Epidermal melanocyte (primary cell): Measurements from ENCODE around the gene SLC39A11.
"Not testable (repeated sequence)": the region's sequence is repeated elsewhere in the genome, so short reads cannot be mapped to it uniquely, and the experiment has no call there.

ENCODE experiments used
- DNase-seq: peaks from one replicate; pipeline ENCODE4 v3.0.0; 2011; ENCODE audit warnings: low spot score; ENCODE audit not compliant: insufficient read length

Gene SLC39A11

DNA sequence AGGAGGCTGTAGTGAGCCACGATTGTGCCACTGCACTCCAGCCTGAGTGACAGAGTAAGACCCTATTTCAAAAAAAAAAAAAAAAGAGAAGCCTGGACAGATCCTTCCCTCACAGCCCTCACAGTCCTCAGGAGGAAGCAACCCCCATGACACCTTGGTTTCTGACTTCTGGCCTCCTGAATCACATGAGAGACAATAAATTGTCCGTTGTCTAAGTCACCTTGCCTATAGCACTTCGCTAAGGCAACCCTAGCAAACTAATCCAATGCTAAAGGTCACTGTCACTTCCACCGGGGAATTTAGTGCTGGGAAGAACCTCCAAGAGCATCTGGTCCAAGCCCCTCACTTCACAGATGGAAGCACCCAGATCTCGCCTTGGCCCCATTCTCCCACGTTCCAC is 18.9 kb upstream of the SLC39A11 start:
- no peak for DNase-seq

DNA sequence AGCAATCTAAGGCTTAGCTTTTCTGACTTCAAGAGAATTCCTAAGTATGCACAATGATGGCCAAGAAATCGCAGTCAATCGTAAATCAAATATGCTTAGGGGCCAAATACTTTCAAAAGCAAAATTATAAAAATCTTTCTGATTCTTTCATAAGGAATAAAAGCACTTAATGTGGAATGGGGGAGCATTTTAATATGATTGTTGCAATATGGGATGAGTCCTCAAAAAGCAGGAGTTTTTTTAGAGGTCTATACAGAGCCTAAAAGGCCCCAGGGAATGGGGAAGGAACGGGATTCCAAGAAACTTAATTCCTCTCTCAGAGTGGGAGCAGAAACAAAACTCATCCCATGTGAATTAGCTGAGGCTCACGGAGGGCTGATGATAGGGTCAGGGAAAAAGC is 14.7 kb upstream of the SLC39A11 start:
- DNase-seq, result no peak

DNA sequence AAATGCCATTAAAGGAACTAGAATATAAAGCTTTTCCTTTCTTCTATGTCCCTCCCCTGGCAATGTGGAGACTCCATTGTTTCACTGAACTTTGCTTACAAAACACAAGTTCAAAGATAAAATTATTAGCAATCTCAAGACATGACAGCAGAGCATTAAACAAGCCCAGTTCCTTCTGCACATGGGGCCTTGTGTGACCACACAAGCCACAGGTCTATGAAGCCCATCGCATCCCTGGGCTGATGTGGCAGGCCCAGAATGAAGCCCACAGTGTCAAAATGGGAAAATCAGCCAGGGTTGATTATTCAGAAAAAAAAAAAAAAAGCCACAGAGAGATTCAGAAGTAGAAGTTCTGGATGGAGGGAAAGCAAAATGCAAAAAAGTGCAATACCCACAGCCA is 12.9 kb upstream of the SLC39A11 start:
- DNase-seq, result no peak

DNA sequence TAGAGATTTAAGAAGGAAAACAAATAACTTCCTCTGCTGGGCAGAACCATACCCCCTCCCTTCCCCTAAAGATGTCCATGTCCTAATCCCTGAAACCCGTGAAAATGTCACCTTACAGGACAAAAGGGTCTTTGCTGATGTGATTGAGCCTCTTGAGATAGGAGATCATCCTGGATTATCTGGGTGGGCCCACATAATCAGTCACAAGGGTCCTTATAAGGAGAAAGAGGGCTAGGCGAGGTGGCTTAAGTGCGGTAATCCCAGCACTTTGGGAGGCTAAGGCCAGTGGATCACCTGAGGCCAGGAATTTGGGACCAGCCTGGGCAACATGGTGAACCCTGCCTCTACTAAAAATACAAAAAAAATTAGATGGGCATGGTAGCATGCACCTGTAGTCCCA is 12.0 kb upstream of the SLC39A11 start:
- DNase-seq, result no peak

DNA sequence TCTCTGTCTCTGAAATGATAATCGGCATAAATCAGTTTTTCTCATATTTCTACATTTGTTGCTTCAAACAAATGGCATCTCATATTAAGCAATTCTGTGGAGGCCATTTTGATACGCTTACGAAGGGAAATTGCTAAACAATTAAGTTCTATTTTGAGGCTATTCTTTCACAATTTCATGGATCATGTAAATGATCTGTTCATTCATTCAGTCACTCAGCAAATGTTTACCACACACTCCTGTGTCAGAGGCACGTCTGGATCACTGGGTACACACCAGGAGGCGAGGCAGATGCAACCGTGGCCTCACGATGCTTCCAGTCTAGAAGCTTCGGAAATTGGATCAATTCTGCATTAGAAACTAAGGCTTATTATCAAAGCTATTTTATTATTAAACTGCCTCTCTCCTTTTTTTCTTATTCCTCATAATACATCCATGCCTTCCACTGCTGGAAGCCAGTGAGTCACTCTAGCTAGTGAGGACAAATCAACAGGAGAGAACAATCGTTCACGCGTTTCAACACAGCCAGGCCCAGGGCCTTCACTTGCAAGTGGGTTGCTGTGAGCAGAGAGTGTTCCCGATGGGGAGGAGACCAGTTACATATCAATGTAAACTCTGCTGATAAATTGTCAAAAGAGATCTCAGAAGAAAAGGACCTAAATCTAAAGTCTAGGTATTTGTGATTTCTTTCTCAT is 11.3 kb upstream of the SLC39A11 start:
- DNase-seq, result no peak

DNA sequence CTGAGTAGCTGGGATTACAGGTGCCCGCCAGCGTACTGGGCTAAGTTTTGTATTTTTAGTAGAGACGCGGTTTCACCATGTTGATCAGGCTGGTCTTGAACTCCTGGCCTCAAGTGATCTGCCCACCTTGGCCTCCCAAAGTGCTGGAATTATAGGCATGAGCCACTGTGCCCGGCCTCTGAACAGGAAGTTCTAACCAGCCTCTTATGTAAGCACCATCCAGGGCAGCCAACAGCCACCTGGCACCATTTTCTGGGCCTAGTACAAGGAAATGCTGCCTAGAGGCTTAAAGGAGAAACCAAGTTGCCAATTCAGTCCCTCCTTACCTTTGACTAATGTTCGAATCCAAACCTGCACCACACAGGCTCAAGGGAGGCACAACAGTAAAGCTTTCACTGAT is 8.5 kb upstream of the SLC39A11 start:
- DNase-seq, result no peak

DNA sequence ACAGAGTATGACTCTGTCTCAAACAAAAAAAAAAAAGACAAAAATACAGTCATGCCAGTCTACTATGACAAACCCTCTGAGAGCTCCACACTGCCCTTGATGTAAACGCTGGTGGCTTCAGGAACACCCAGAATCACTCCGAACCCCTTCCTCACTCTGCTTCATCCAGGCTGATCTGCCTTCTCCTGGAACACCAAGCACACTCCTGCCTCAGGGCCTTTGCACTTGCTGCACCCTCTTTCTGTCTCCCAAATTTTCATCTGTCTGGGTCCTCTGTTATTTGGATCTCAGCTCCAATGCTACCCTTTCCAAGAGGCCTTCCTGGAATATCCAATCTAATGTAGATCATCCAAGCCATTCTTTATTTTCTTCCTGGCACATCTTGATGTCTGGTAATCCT is 7.9 kb upstream of the SLC39A11 start:
- no peak for DNase-seq

DNA sequence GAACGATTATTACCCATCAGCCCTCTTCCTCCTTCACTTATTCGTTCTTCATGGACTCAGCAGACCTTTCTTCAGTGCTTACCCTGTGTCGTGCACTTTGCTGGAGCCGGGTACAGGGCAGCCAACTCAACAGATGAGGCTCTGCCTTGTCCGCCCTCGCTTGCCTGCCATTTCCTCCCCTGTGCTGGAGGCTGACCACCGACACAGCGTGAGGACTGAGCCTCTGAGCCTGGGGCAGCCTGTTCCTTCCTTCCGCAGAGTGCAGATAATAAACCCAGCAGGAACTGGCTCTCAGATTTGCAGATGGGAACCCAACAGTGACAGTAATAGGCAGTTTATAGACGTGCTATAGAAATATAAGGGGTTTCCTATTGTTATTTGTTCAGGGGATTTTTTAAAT is 7.0 kb upstream of the SLC39A11 start:
- no peak for DNase-seq

DNA sequence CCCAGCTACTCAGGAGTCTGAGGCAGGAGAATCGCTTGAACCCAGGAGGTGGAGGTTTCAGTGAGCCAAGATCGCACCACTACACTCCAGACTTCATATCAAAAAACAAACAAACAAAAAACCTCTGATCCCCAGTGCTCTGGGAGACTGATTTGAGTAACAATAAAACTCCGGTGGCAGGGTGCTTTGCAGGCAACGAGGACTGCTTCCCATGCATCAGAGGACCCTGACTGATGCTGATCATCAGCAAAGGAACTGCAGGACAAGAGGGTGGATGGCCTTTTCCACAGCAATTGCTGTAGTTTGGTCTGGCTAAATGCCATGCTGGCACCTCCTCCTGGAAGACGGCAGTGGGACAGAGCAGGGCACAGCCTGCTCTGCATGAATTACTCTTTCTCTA is 6.4 kb upstream of the SLC39A11 start:
- DNase-seq, result no peak

DNA sequence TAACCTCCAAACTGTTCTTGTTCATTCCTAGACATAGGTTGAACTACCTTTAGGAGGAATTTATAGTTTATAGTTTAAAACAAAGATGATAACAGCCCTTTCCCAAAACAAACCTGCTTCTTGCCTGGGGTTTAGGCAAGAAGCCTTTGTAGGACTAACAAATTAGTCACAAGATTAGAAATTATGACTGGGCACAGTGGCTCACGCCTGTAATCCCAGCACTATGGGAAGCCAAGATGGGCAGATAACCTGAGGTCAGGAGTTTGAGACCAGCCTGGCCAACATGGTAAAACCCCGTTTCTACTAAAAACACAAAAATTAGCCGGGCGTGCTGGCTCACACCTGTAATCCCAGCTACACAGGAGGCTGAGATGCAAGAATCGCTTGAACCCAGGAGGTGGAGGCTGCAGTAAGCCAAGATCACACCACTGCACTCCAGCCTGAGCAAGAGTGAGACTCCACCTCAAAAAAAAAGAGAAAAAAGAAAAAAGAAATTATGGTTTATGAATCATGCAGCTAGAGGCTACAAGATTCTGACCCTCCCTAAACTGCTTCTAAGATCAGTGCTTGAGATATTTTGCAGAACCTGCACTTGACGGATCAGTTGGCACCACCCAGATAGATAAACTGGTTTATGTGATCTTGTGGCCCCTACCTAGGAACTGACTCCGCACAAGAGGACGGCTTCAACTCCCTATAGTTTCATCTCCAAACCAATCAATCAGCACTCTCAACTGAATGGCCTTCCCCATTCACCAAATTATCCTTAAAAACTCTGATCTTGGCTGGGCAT is 5.7 kb upstream of the SLC39A11 start:
- not testable (repeated sequence) for DNase-seq

DNA sequence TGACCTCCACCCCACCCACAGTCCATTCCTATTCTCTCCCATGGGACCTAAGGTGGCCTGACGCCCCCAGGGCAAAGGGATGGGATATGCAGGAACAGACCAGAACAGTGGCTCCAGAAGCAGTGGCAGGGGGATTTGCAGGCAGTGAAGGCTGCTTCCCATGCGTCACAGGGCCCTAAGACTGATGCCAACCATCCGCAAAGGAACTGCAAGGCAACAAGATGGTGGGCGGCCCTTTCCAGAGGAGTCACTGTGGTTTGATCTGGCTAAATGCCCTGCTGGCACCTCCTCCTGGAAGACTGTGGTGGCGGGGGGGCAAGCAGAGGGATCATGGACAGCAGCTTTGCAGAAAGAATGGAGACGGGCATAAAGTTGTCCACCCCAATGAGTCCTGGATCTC is 4.4 kb upstream of the SLC39A11 start:
- DNase-seq, result no peak

DNA sequence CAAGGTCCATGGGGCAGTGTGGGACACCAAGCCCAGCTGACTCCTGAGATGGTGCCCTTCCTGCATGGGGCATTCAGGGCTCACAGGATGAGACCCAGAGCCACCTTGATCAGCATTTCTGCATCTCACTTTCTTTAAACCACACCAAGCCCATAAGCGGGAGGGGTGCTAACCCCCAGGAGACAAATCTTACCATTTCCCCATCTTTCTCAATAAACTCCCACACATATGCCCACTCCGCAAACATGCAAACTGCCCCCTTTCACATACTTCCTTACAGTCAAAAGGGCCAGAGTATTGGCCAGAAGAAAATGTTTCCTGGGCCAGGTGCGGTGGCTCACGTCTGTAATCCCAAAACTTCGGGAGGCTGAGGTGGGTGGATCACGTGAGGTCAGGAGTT is 3.7 kb upstream of the SLC39A11 start:
- no peak for DNase-seq

DNA sequence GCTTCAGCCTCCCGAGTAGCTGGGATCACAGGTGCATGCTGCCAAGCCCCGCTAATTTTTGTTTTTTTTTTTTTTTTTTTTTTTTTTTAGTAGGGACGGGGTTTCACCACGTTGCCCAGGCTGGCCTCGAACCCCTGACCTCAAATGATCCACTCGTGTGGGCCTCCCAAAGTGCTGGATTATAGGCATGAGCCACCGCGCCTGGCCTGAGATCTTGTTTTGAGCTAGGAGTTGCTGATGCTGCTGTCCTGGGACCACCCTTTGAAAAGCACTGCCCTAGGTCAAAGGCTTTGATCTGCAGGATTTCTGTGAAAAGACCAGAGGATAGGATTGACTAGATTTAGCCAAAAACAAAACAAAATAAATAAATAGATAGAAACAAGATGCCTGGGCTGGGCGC is 798 bp upstream of the SLC39A11 start:
- no peak for DNase-seq

DNA sequence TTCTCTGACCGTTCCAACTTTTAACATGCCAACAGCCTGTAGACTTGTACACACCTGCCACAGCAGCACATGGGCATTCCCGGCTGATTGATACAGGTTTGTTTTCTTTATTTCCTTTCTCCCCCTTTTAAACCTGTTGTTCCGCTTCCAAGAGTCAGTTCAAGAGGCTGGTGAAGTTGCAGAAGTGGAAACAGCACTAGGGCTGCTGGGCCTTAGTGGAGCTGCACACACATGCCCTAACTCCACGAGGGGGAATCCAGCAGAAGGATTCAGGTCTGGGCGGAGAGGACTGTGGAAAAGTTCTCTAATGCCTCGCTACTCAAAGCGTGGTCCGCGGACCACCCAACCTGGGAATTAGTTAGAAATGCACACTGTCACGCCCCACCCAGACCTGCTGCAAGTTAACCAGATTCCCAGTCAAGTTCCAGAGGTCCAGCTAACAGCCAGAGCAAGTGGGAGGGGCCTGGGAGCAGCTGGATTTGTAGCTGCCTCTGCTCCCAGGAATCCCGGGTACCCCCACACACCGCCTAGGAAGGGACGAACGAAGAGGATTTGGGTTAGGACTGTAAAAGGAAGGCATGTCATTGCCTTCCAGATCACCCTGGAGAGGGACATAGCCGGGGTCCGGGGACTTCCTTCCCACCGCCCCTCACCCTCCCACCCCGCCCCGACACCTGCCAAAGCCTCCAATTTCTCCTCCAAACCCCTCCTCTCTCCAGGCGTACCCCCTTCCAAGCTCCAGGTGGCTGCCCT is 542 bp downstream of the SLC39A11 start:
- DNase-seq, result no peak

DNA sequence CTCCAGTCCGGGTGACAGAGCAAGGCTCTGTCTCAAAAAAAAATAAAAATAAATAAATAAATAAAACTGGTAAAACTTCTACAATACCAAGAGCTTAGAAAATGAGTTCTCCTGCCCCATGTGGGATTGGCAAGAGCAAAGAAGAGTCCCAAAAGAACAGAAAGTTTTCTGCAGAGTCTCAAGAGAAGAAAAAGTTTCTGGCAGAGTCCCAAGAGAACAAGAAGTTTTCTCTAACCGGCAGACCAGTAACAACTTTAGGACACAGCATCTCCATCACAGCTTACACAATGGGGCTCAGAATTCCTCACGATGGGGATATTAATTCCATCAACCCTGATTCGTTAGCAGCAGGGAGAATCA is 1.1 kb downstream of the SLC39A11 start:
- DNase-seq, result no peak

DNA sequence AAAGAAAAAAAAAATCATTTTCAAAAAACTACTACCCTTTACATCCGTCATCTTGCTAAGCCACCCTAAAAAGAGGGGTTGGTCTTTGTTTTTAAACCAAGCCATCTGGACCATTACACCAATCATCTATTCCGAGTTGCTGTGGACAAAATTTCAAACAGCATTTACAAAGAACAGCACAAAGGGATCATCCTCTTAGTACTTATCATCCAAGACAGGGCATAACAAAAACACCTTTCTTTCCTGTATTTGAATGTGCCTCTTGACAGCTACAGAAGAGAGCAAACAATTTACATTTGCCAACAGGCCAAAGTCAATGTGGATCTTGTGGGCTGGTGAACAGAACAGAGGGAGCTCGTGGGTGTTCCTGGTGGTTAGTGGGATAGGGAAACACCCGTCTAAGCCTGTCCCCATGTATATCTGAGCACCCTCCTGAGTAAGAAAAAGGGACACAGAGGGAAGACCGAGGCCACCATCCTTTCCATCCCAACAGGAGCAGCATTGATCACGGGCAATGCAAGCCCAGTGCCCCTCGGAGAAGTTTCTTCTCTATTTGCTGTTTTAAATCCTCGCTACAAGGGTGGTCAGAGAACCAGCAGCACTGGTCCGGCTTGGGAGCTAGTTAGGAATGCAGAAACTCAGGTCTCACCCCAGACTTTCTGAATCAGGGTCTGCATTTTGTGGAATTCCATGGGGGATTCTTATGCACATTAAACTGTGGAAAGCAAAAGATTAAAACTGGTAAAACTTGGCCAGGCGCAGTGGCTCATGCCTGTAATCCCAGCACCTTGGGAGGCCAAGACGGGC is 1.9 kb downstream of the SLC39A11 start:
- DNase-seq, result no peak

DNA sequence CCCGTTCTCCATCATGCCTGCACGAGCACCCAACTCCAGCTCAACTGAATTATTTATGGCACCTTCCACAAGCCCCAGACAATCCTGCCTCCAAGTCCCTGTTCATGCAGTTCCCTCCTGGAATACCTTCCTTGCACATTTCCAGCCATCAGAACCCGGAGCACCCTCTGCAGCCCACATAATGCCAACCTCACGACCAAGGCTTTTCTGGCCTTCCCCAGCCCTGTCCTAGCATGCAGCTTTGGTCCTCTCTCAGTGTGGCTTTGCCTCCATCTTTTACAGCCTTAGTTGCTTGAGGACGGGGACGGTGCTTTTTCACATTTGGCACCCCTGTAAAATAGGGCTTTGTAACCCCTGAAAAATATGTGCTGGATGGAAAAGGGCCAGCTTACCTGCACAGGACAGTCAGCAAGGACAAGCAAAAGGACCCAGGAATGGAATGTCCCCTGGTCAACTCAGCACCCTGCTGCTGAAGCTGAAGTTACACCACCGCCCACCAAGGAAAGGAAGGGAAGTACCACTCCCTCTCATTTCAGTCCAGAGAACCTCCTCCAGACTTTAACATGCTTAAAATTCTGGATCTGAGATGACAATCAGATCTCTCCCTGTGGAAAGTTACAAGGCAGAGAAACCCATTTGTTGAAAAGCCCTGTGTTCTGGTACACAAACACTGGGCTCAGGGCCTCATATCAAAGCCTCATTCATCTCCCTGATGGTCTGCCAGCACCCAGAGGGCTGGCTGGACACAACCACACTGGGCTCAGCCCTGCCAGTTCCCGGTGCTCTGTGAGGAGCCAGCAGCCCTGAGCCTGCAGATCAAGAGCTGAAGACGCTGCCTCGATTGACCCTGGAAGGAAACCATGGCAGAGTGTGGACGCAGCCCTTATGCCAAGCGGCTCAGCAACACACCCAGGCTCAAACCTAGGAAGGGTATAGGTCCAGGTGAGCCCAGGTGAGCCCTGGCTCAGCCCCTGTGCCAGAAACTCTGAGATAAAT is 2.9 kb downstream of the SLC39A11 start:
- DNase-seq, result peak; percentile 54

DNA sequence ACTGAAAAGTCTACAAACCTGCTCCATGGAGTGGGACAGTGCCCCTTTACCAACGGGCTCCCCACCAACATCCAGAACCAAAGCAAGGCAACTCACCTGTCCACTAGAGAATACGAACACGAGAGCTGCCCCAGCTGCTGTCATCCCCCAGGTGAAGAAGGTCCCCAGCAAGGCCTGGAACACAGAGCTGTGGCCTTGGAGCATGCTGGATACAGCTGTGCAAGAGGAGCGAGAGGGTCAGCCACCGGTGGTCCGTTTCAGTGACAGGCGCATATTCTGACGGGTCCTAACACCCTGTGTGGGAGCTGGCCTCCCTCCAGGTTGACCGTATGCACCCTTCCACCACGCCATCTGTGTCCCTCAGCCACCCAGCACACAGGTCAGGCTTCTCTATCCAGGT is 3.9 kb downstream of the SLC39A11 start:
- no peak for DNase-seq

DNA sequence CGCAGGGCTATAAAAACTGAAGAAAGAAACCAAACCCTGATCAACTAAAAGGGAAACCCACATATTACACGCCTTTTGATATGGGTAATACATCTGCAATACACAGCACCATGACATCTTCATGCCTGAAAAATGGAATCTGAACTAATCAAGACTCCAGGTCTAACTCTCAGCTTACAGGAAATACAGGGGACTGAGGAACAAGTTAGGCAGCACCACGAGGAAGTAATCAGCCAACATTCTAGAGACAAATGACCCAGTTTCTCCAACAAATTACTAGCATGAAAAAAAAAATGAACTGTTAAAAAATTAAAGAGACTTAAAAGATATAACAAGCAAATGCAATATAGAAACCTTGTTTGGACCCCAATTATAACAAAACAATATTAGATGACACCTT is 9.1 kb downstream of the SLC39A11 start:
- DNase-seq, result no peak

DNA sequence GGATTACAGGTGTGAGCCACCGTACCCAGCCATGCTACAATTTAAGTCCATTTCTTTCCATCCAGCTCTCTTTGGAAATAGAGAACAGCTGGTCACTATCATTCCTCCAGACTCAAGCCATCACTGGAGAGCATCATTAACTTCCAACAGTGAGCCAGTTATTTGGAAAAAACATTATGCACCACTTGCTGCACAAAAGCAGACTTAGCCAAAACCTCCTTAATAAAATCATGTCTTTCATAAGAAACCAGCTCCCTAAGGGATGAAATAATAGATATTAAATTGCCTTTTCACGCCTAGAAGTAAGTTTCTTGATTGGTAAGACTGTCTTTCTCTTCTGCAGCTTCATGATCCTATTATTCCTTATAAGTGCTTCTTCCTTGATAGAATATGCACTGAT is 17.9 kb downstream of the SLC39A11 start:
- no peak for DNase-seq
